ENCODE data around the gene KAT6B. TPM values are rescaled to one million over a fixed set of nuclear protein-coding genes. Genes with fewer than 3 reads are reported as not detected.

The KAT6B gene
- total and polyA plus RNA-seq, 4 donors: 5.0 to 161 (median 21.0) TPM

DNA sequence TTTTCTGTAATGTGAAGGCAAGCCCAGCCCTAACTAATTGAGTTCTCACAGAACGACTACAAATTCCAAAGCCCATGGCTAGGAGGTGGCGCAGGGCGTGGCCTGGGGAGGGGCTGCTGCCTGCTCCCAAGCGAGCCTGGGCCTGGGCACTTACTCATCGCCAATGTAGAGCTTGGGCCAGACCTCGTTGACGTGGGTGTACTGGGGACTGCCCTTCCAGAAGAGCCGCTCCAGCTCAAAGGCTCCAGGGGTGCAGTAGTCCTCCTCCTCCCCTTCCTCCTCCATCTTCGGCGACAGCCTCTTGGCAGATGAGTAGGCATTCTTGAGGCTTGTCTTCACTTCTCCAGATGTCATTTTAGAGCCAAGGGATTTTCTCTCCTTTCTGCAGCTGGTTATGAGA is 231.8 kb downstream of the KAT6B start:
- Histone ChIP-seq H3K27ac (ENCODE audit: low read depth in 1 of 2, low read length in 1 of 2) (no peak overlapping the region), H3K9me3 (ENCODE audit: control insufficient read depth in 4 of 4, insufficient read depth in 3 of 4, low read length in 3 of 4) (no peaks in the 10 kb centered on the region), H3K36me3 (ENCODE audit: control insufficient read depth in 4 of 4, insufficient read depth in 4 of 4, low read length in 4 of 4) (no peaks in the 10 kb centered on the region), H3K4me3 (no peak overlapping the region), H3K4me1 (ENCODE audit: control insufficient read depth in 5 of 5, insufficient read depth in 5 of 5, low read length in 5 of 5) (no peaks in the 10 kb centered on the region), H3K27me3 (ENCODE audit: control insufficient read depth in 3 of 3, insufficient read depth in 3 of 3, low read length in 2 of 3) (no peaks in the 10 kb centered on the region), H3K9ac (ENCODE audit: insufficient read depth in 1 of 2, low read length in 2 of 2) (no peak overlapping the region)
- DNase-seq: no peak
- 88 to 89% methylated on average over 10 of the region's 10 CpGs for WGBS, 2 donors
- no peak for ATAC-seq (ENCODE audit: insufficient read depth, low FRiP score)
- TF ChIP-seq, protein P1, sequence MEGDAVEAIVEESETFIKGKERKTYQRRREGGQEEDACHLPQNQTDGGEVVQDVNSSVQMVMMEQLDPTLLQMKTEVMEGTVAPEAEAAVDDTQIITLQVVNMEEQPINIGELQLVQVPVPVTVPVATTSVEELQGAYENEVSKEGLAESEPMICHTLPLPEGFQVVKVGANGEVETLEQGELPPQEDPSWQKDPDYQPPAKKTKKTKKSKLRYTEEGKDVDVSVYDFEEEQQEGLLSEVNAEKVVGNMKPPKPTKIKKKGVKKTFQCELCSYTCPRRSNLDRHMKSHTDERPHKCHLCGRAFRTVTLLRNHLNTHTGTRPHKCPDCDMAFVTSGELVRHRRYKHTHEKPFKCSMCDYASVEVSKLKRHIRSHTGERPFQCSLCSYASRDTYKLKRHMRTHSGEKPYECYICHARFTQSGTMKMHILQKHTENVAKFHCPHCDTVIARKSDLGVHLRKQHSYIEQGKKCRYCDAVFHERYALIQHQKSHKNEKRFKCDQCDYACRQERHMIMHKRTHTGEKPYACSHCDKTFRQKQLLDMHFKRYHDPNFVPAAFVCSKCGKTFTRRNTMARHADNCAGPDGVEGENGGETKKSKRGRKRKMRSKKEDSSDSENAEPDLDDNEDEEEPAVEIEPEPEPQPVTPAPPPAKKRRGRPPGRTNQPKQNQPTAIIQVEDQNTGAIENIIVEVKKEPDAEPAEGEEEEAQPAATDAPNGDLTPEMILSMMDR (IDR thresholded peaks at IDR 0.05; ENCODE audit: control extremely low read depth, extremely low read depth): no peak

- H3K4me3 ChIP-seq: no peak overlapping the region
- 83 to 86% methylated on average over 15 of the region's 15 CpGs for WGBS, 2 donors
- TF ChIP-seq, protein P1 (IDR thresholded peaks at IDR 0.05; ENCODE audit: control extremely low read depth, extremely low read depth): no peak
- no peaks in the 10 kb centered on the region for H3K36me3 ChIP-seq (ENCODE audit: control insufficient read depth in 4 of 4, insufficient read depth in 4 of 4, low read length in 4 of 4)
- no peak overlapping the region for H3K9ac ChIP-seq (ENCODE audit: insufficient read depth in 1 of 2, low read length in 2 of 2)
- H3K27me3 ChIP-seq (ENCODE audit: control insufficient read depth in 3 of 3, insufficient read depth in 3 of 3, low read length in 2 of 3): no peaks in the 10 kb centered on the region
- H3K9me3 ChIP-seq (ENCODE audit: control insufficient read depth in 4 of 4, insufficient read depth in 3 of 4, low read length in 3 of 4): no peaks in the 10 kb centered on the region
- DNase-seq (no peak), ATAC-seq (ENCODE audit: insufficient read depth, low FRiP score) (no peak)
- peaks cover 0 to 6% (median 0%) of the 10 kb centered on the region in 5 donors for H3K4me1 ChIP-seq (ENCODE audit: control insufficient read depth in 5 of 5, insufficient read depth in 5 of 5, low read length in 5 of 5)
- H3K27ac ChIP-seq (ENCODE audit: low read depth in 1 of 2, low read length in 1 of 2): peak overlapping the region in 1 of 2 donors; percentile 52
Measured at GRCh38 chr10:75061709-75062505, 235.5 kb downstream of the KAT6B start.

GRCh38 chr10:75062506-75063299 is 236.3 kb downstream of the KAT6B start:
- Histone ChIP-seq H3K4me1 (ENCODE audit: control insufficient read depth in 5 of 5, insufficient read depth in 5 of 5, low read length in 5 of 5) (peaks cover 0 to 6% (median 0%) of the 10 kb centered on the region in 5 donors), H3K4me3 (no peak overlapping the region), H3K27ac (ENCODE audit: low read depth in 1 of 2, low read length in 1 of 2) (no peak overlapping the region), H3K36me3 (ENCODE audit: control insufficient read depth in 4 of 4, insufficient read depth in 4 of 4, low read length in 4 of 4) (no peaks in the 10 kb centered on the region), H3K27me3 (ENCODE audit: control insufficient read depth in 3 of 3, insufficient read depth in 3 of 3, low read length in 2 of 3) (no peaks in the 10 kb centered on the region), H3K9me3 (ENCODE audit: control insufficient read depth in 4 of 4, insufficient read depth in 3 of 4, low read length in 3 of 4) (no peaks in the 10 kb centered on the region), H3K9ac (ENCODE audit: insufficient read depth in 1 of 2, low read length in 2 of 2) (no peak overlapping the region)
- WGBS, 2 donors: 60 to 62% methylated on average over 10 of the region's 10 CpGs
- DNase-seq (no peak), ATAC-seq (ENCODE audit: insufficient read depth, low FRiP score) (no peak)
- TF ChIP-seq, protein P1 (IDR thresholded peaks at IDR 0.05; ENCODE audit: control extremely low read depth, extremely low read depth): no peak

Measured in lung (tissue), 12 donors.